ENCODE results near the gene SERP2.

SERP2 gene

GRCh38 chr13:44359983-44360375 is 13.6 kb upstream of the SERP2 start:
- DNase-seq = no peak

DNA sequence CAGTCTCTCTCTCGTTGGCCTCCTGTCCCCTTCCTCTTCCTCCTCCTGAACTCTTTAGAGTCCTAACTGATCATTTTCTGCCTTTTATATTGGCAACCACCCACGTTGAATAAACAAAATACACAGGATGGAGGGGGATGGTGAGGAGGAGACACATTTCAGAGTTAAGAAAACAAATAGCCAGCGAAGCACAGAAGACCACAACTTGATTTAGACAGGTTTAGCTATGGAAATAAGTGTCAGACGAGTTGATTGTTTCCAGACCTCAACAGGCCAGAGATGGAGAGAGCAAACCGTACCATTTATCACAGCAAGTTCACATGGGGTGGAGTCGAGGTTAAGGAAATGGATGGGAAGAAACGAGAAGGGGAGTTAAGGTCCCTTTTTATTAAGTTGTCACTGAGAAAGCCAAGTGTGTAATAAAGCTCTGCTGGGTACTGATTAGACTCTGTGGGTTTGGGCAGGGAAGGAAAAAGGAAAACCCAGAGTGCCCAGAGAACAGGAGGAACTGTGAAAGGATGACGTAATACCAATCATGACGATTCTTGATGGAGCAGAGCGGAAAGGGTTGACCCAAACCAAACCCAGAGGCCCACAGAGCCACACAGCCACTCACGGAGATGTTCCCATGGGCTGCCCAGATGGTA is 11.1 kb upstream of the SERP2 start:
- DNase-seq = no peak

- no peak for DNase-seq
These were observed 9.8 kb upstream of the SERP2 start for GRCh38 chr13:44363631-44364344.

DNA sequence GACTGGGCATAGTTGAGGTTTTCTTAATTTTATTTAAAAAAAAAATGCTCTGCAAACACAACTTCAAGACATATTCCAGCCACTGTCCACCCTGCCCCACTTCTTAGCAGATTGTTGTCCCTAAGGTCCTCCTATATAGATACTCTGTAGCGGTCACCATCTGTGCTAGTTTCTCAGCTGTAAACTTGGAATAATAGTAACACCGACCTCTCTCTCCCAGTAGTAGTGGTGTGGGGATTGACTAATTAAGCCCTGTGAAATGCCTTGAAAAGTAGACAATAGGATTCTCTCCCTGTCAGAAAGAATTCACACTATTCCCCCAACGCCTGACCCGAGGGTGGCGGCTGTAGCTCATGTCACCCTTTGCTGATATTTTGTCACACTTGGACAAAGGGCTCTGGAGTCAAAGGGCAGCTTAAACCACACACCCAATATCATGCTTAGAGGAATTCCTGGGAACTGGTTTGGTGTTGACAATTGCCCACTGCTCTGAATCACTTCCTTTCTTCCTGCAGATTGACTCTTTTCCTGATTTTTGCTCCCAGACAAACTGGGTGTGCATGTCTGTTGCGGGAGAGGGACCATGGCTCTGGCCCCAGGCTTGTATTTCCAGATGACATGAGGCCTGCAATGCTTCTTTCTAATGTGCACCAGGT is 9.2 kb upstream of the SERP2 start:
- no peak for DNase-seq

GRCh38 chr13:44365008-44365407 is 8.6 kb upstream of the SERP2 start:
- DNase-seq = no peak

GRCh38 chr13:44365899-44366298 is 7.7 kb upstream of the SERP2 start:
- DNase-seq = no peak

GRCh38 chr13:44368062-44368591 is 5.5 kb upstream of the SERP2 start:
- no peak for DNase-seq

DNA sequence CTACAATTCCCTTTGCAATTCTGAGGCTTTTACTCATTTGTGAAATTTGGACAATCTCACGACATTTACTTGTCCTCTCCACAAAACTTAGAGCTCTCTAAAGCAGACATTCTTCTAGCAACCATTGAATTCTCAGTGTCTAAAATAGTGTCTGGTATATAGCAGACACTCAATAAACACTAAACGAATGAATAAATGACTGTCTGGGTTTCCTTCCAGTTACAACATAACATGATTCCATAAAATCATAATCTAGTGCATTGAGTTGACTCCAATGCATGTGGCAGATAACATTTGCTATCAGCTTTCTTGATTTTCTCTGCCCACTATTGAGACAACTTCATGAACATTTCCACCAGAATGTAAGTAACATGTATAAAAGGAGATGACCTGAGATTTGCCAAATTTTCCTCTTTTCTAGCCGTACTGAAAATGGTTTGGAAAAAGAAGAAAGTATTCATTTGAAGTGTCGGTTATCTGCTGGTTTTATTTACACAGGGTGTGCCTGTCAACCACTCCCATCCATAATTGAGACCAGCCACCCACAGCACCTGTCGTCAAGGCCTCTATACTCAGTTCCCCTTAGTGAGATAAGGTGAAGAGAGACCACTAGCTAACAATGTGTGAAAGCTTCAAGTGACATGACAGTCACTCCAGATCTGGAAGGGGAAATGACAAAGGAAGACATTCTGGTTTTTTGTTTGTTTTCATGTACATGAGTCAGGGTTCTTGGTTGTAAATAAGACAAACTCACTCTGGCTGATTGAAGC is 4.8 kb upstream of the SERP2 start:
- DNase-seq = no peak

GRCh38 chr13:44371421-44371820 is 2.2 kb upstream of the SERP2 start:
- no peak for DNase-seq

GRCh38 chr13:44373247-44373600 is 400 bp upstream of the SERP2 start:
- DNase-seq = no peak

DNA sequence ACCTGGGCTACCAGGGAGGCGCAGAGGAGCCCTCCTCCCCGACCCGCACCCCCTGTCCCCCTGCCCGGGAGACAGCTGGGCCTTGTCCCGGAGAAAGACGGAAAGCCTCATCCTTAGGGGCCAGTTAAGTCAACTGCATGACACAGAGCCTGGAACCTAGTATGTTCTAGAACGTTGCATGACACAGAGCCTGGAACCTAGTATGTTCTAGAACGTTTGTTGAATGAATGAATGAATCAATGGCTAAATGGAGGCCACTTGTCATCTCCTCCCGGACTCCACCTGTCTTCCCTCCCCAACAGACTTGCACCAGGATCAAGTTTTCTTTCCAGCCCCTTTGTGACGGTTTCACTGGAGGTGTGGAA is 706 bp downstream of the SERP2 start:
- DNase-seq = no peak

DNA sequence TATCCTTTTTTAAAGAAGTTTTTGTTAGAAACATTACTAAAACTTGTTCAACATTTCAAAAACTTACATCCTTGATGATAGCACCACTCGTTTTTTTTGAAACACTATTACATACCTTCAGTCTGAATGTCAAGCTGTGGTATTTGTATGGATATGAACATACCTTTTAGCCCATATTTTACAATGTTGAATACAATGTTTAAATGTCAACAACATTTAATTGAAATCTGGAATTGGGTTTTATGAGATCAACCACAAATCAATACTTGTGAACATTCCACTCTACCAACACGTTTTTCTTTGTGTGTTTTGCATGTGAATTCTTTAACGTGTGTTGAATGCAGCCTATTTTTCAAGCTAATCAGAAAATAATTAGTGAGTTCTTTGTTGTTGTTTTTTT is 4.7 kb downstream of the SERP2 start:
- no peak for DNase-seq

GRCh38 chr13:44379885-44380284 is 6.3 kb downstream of the SERP2 start:
- no peak for DNase-seq

DNA sequence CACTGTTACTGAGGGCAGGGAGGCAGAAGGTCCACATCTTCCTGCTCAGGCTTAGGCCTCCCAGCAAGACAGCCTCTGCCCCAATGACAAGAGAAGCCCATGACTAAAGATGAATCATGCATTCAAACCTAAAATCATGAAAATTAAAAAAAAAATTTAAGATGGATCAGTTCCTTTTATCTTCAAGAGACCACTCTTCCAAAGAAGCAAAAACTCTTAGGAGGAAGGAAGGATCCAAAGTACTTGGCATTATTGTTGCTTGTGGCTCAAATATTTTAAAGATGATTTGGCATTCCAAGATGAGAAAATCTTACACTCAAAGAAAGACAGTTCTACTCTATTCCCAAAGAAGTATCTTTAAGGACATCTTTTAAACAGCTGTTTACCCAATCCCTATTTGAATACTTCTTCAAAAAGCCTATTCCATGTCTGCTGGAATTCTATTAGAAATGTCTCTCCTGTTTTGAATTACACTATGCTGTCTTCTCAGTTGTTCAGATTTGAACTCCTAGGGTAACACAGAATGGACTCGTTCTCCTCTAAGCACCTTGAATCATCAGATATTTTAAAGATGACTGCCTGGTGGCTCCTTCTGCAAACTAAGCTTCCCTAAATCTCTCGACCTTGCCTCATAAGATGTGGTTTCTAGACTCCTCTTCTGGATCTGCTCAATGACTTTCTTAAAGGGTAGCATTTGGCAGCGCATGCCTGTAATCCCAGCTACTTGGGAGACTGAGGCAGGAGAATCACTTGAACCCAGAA is 7.0 kb downstream of the SERP2 start:
- no peak for DNase-seq

DNA sequence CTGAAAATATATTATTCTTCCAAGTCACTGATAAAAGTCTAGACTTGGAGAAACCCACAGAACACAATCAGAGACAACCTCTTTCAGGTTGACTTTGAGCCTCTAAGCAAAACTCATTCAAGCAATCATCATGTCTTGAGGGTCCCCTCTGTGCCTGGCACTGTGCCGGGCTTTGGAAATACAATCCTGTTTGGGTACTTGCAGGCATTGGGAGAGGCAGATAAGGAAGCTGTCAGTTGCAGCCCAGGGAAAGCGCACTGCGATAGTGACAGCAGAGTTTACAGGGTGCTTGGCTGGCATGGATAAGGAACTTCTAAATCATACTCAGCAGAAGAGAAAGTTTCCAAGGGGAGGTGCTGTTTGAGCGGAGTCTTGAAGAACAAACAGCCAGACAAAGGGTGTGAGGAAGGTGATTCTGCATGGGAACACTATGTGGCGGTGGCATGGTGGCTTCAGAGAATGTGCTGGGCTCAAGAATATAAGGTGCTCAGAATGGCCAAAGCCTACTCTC is 9.1 kb downstream of the SERP2 start:
- DNase-seq = no peak

GRCh38 chr13:44383945-44384344 is 10.3 kb downstream of the SERP2 start:
- DNase-seq = no peak

DNA sequence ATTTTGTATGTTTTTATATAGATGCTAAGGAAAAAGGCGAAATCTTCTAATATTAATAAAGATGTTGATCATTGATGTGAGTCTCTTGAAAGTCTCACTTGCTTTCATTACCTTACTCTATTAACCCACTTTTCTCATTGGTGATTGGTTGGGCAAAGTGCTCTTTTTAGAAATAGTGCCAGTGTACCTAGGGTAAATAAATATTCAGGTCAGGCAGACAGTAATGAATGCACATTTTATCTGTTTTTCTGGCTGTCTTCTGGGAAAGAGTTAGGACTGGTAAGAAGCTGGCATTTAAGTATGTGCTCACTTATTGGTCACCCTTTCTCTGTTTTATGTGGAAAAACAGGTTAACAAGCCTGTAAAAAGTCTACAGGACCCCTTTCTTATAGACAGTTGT is 11.2 kb downstream of the SERP2 start:
- DNase-seq = no peak

GRCh38 chr13:44385401-44385800 is 11.8 kb downstream of the SERP2 start:
- no peak for DNase-seq

GRCh38 chr13:44385847-44386246 is 12.2 kb downstream of the SERP2 start:
- DNase-seq = no peak

DNA sequence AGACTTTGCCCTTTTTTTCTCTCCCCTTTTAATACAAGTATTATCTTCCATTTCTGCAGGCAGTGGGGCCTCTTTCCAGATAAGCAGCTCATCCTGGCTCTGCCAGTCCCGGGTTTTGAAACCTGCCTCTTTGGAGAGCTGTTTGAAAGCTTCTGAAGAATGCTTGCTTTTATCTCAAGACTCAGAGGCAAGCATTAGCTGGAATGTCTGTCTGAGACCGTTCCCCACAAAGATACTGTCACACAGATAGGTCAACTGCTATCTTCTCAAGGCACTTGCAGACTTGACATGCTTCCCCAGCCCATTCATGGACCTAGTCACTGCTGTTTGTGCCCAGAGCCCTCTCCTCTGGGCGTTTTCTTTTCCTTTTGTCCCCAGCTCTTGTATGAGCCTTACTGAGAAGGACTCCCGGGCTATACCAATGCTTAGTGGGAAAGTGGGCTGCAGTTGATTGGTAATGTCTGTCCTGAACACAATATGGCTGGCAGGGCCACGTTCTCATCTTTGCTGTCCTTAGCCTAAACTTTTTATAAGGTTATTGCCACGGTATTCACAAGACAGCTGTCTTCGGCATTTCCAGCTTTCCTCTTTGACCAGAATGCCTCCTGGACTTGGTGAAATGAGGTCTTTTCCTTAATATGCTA is 13.4 kb downstream of the SERP2 start:
- no peak for DNase-seq

DNA sequence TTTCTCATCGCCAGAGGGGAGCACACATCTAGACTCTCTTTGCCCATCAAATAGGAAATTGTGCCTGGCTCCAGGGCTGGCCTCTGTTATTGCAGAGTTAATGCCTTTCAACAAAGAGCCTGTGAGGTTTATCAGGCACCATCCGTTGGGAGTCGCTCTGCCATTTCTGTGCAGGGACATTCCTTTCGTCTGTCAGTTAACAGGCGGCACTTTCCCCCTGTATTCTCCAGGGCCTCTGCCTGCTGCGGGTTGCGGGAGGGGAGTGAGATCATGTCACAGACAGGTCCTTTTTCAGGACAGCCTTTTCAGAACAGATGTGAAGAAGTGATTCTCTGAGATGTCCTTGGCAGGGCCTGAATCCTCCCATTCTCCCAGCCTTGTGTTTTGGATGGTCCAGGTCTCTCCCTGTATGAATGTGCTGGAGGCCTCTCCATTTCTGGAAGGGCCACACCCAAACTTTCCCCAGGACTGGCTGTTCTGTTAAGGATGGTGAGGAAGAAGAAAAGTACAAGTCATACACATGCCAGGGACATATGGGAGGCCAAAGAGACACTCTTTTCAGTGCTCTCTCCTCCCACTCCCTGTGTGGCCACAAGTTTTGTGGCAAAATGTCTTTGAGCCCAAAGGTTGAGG is 14.9 kb downstream of the SERP2 start:
- DNase-seq = no peak
